ENCODE measurements around the gene ITGA1. TPM values are rescaled to one million over a fixed set of nuclear protein-coding genes. Genes with fewer than 3 reads are reported as not detected.

The ITGA1 gene
- total RNA-seq, 2 experiments from 2014 or later, result not detected

DNA sequence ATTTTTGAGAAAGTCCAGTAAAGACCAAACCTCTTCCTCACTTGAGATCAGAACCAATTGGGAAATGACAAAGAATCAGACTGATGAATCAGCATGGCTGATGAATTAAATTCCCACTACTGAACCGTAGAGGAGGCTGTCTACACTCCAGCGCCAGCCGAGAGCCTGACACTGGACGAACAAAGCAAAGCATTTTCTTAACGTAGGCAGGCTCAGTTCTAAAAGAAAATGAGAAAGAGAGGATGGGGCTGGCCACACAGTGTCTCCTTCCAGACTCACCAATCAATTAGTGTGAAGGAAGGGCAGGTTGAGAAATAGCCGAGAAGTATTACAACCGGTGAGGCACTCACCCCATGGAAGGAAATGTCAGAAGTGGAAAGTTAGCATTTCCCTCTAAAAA is 49.4 kb downstream of the ITGA1 start:
- no peak for DNase-seq (ENCODE audit: low spot score)
- intact Hi-C loops (cut with micrococcal nuclease; ENCODE audit: unreplicated experiment), result no loop called here
- POLR2A ChIA-PET, result interaction anchor here (0.6 kb wide), 1 partner anchor 148 kb away, joined by 5 read pairs; no protein-coding TSS in a partner anchor
- Histone ChIP-seq H3K4me2 (ENCODE audit: low read length) (no peak overlapping the region), H3K36me3 (ENCODE audit: insufficient read depth, low read length) (no peaks in the 10 kb centered on the region), H3K4me3 (ENCODE audit: low read depth, low read length, poor library complexity, severe bottlenecking) (no peak overlapping the region), H4K20me1 (ENCODE audit: insufficient read depth, low read length) (no peaks in the 10 kb centered on the region), H3K79me2 (ENCODE audit: insufficient read depth, low read depth, low read length) (no peaks in the 10 kb centered on the region), H2AFZ (ENCODE audit: low read length) (no peak overlapping the region), H3K4me1 (ENCODE audit: insufficient read depth, low read length, poor library complexity, severe bottlenecking) (no peaks in the 10 kb centered on the region), H3K9me2 (ENCODE audit: insufficient read depth, low read length) (no peaks in the 10 kb centered on the region), H3K27ac (ENCODE audit: low read depth, low read length, poor library complexity, severe bottlenecking) (no peak overlapping the region), H3K9me3 (ENCODE audit: low read length) (no peaks in the 10 kb centered on the region)
- TF ChIP-seq CTCF (conservative IDR thresholded peaks at IDR 0.05; ENCODE audit: low read length) (no peak), EZH2phosphoT487 (IDR thresholded peaks at IDR 0.05; ENCODE audit: borderline replicate concordance, low read depth, low read length) (no peak)
- no TSS peak for BruUV-seq (replicated peaks)
- CTCF ChIA-PET (ENCODE audit: unreplicated experiment), result no interaction called here

DNA sequence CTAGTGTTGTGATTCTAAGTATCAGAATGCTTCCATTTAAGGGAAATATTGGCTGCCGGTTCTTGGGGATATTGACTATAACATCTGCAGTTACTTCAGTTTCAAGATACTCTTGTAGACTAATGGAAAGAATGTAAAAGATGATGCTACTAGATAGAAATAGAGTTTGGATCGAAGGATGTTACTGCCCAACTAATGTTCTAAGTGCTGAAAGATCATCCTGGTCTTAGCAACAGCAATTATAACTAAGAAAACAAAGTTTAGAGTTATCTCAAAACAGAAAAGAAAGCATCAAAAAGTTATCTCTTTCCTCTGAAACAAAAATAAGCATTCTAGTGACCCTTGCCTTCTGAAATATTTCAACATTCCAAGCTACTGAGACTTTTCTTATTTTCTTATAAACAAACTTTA is 49.9 kb downstream of the ITGA1 start:
- no peak overlapping the region for H2AFZ ChIP-seq (ENCODE audit: low read length)
- intact Hi-C loops (cut with micrococcal nuclease; ENCODE audit: unreplicated experiment), result no loop called here
- H3K4me2 ChIP-seq (ENCODE audit: low read length), result no peak overlapping the region
- BruUV-seq (replicated peaks), result no TSS peak
- H4K20me1 ChIP-seq (ENCODE audit: insufficient read depth, low read length), result no peaks in the 10 kb centered on the region
- H3K9me3 ChIP-seq (ENCODE audit: low read length), result no peaks in the 10 kb centered on the region
- no peaks in the 10 kb centered on the region for H3K79me2 ChIP-seq (ENCODE audit: insufficient read depth, low read depth, low read length)
- H3K4me1 ChIP-seq (ENCODE audit: insufficient read depth, low read length, poor library complexity, severe bottlenecking), result no peaks in the 10 kb centered on the region
- H3K4me3 ChIP-seq (ENCODE audit: low read depth, low read length, poor library complexity, severe bottlenecking), result no peak overlapping the region
- TF ChIP-seq EZH2phosphoT487 (IDR thresholded peaks at IDR 0.05; ENCODE audit: borderline replicate concordance, low read depth, low read length) (no peak), CTCF (conservative IDR thresholded peaks at IDR 0.05; ENCODE audit: low read length) (no peak)
- H3K36me3 ChIP-seq (ENCODE audit: insufficient read depth, low read length), result no peaks in the 10 kb centered on the region
- H3K9me2 ChIP-seq (ENCODE audit: insufficient read depth, low read length), result no peaks in the 10 kb centered on the region
- ChIA-PET CTCF (ENCODE audit: unreplicated experiment) (no interaction called here), POLR2A (interaction anchor here (0.6 kb wide), 1 partner anchor 147 kb away, joined by 5 read pairs; no protein-coding TSS in a partner anchor)
- no peak for DNase-seq (ENCODE audit: low spot score)
- no peak overlapping the region for H3K27ac ChIP-seq (ENCODE audit: low read depth, low read length, poor library complexity, severe bottlenecking)

DNA sequence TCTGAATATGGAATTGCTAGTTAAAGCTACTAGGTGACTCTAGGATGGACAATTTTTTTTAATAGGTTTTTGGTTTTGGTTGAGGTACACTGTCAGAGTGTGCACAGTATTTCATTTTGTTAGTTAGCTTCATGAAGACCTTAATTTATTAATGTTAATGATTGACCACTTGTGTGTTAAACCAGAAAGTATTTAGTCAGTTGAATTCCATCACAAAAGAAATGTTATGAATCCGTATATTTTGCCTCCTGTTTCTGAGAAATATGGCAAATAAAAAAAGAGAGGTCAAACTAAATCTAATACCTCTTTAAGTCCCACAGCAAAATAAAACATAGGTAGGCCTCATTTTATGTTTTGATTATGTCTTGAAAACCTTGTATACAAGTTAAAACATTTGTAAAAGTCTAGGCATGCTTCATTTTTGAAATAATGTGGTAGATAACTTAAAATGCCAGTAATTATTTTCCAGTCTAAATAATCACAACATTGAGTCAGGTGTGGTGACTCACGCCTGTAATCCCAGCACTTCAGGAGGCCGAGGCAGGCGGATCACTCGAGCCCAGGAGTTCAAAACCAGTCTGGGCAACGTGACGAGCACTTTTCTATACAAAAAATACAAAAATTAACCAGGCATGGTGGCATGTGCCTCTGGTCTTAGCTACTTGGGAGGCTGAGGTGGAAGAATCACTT is 50.8 kb downstream of the ITGA1 start:
- Histone ChIP-seq H4K20me1 (ENCODE audit: insufficient read depth, low read length) (no peaks in the 10 kb centered on the region), H3K9me2 (ENCODE audit: insufficient read depth, low read length) (no peaks in the 10 kb centered on the region), H3K36me3 (ENCODE audit: insufficient read depth, low read length) (no peaks in the 10 kb centered on the region), H3K79me2 (ENCODE audit: insufficient read depth, low read depth, low read length) (no peaks in the 10 kb centered on the region), H3K4me3 (ENCODE audit: low read depth, low read length, poor library complexity, severe bottlenecking) (no peak overlapping the region), H3K27ac (ENCODE audit: low read depth, low read length, poor library complexity, severe bottlenecking) (no peak overlapping the region), H3K4me2 (ENCODE audit: low read length) (no peak overlapping the region), H3K9me3 (ENCODE audit: low read length) (no peaks in the 10 kb centered on the region), H3K4me1 (ENCODE audit: insufficient read depth, low read length, poor library complexity, severe bottlenecking) (no peaks in the 10 kb centered on the region), H2AFZ (ENCODE audit: low read length) (no peak overlapping the region)
- BruUV-seq (replicated peaks), result no TSS peak
- ChIA-PET POLR2A (interaction anchor here (0.8 kb wide), 1 partner anchor 12 kb away, joined by 4 read pairs; no protein-coding TSS in a partner anchor), CTCF (ENCODE audit: unreplicated experiment) (no interaction called here)
- TF ChIP-seq CTCF (conservative IDR thresholded peaks at IDR 0.05; ENCODE audit: low read length), result no peak
- no peak for TF ChIP-seq EZH2phosphoT487 (IDR thresholded peaks at IDR 0.05; ENCODE audit: borderline replicate concordance, low read depth, low read length)
- intact Hi-C loops (cut with micrococcal nuclease; ENCODE audit: unreplicated experiment), result no loop called here
- DNase-seq (ENCODE audit: low spot score), result no peak

Data from OCI-LY7 (cell line).